T-helper 17 cell (primary cell): ENCODE measurements around the gene FGF3. TPM values are rescaled to one million over a fixed set of nuclear protein-coding genes. Genes with fewer than 3 reads are reported as not detected.

ENCODE experiments used
- ATAC-seq: fragments of 150-1000 bp; cut with Tn5 transposase; 2 replicates; pipeline ENCODE4 v1.10.0; 2021; ENCODE audit warnings: mild to moderate bottlenecking, moderate library complexity
- DNase-seq, 3 donors: peaks; one replicate each; pipeline versions ENCODE4 v3.0.0 to v3.0.0-alpha.2; 2020 to 2021
- H3K9me3 ChIP-seq: one replicate; pipeline ENCODE4 v1.7.0; 2013; ENCODE audit warnings: low read length, mild to moderate bottlenecking; ENCODE audit not compliant: control insufficient read depth, poor library complexity, severe bottlenecking
- H3K27ac Mint-ChIP-seq: one replicate; pipeline ENCODE4 v1.8.0; 2022; ENCODE audit warnings: mild to moderate bottlenecking, moderate library complexity, mixed read lengths
- H3K27me3 Mint-ChIP-seq: one replicate; pipeline ENCODE4 v1.8.0; 2022; ENCODE audit warnings: mixed read lengths
- H3K36me3 Mint-ChIP-seq: one replicate; pipeline ENCODE4 v1.8.0; 2022; ENCODE audit warnings: low read depth, mixed read lengths
- H3K4me1 Mint-ChIP-seq: one replicate; pipeline ENCODE4 v1.8.0; 2022; ENCODE audit warnings: mild to moderate bottlenecking, mixed read lengths
- H3K4me3 Mint-ChIP-seq: one replicate; pipeline ENCODE4 v1.8.0; 2022; ENCODE audit warnings: mild to moderate bottlenecking, moderate library complexity, mixed read lengths
- total RNA-seq, 4 donors: library from RNA in 2 of 4; stranded (reverse) in 2 of 4; gene quantifications; one replicate each; pipeline ENCODE4 v1.2.3 and lab custom pipeline; 2022 to 2026

FGF3 gene
- total RNA-seq, 2 donors from 2014 or later, result not detected

DNA sequence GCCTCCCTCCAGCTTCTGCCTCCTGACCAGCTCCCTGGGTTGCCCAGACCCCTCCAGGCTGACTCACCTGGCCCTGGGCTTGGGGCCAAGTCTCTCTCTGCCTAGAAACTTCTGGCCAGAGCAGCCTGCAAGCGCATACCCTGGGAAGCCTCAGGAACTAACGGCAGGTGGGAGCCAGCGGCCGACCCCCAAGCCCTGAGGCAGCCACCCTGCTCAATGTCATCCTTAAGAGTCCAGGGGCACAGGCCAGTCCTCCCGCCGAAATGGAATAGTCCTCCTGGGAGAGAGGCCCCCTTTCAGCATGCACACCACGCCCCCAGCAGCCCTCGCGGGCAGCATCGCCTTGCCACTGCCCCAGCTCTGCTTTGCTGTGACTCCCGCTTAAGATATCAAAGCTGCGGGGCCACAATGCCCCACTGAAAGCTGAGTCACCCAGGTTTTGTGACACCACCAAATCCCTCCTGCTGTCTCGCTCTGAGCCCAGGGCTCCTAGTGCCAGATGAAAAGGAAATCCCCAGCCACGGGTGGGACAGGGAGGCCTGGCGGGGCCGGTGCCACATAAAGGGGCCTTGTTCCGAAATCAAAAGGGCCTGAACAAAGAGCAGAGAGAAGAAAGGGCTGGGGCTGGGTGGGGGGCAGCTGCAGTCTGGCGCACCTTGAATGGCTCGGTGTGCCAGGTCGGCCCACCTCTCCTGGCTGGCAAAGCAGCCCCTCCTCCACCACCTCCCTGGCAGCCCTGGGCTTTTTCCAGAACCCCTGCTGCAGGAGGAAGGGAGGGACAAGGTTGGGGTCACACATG, 21.4 kb upstream of the FGF3 start:
- Mint-ChIP-seq H3K27ac (no peak overlapping the region), H3K4me1 (peaks cover 11% of the 10 kb centered on the region), H3K36me3 (peaks cover 5% of the 10 kb centered on the region), H3K27me3 (peaks cover 22% of the 10 kb centered on the region), H3K4me3 (no peak overlapping the region)
- H3K9me3 ChIP-seq, result no peaks in the 10 kb centered on the region
- DNase-seq, result no peak
- no peak for ATAC-seq

DNA sequence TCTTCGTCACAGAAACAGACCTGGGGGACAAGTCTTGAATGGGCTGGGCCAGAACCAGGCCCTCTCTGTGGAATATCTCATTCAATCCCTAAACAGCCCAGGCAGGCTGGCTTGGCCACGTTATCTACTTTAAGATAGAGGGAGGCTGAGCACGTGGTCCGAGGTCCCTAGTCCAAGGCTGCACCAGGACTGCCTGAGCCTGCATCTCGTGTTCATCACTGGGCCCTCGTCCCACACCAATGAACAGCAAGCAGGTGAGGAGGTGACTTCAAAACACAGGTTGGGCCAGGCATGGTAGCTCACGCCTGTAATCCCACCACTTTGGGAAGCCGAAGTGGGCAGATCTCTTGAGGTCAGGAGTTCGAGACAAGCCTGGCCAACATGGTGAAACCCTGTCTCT, 20.3 kb upstream of the FGF3 start:
- H3K27ac Mint-ChIP-seq, result no peak overlapping the region
- H3K4me1 Mint-ChIP-seq, result peaks cover 11% of the 10 kb centered on the region
- H3K9me3 ChIP-seq, result no peaks in the 10 kb centered on the region
- no peak overlapping the region for H3K4me3 Mint-ChIP-seq
- no peak for DNase-seq
- peaks cover 29% of the 10 kb centered on the region for H3K27me3 Mint-ChIP-seq
- no peak for ATAC-seq
- H3K36me3 Mint-ChIP-seq, result peaks cover 5% of the 10 kb centered on the region

DNA sequence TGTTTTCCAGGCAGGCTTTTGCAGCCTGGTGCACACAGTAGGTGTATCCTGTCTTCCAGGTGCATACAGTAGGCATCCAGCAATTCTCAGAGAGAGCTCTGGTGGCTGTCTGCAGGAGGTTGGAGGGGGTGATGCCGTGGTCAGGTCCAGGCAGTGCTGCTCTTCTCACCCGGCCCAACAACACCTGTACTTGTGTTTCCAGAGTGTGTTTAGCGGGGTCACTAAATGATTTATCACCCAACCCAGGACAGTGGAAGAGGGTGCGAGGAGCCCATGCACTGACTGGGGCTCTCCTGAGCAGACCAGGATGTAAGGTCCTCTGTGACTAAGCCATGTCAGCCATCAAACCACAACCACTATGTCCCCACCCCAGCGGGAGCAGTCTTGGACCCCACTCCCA, 18.6 kb upstream of the FGF3 start:
- Mint-ChIP-seq H3K27me3 (peaks cover 43% of the 10 kb centered on the region), H3K4me1 (peaks cover 11% of the 10 kb centered on the region), H3K36me3 (peaks cover 5% of the 10 kb centered on the region), H3K27ac (no peak overlapping the region), H3K4me3 (no peak overlapping the region)
- ATAC-seq (no peak), DNase-seq (no peak)
- H3K9me3 ChIP-seq, result no peaks in the 10 kb centered on the region

DNA sequence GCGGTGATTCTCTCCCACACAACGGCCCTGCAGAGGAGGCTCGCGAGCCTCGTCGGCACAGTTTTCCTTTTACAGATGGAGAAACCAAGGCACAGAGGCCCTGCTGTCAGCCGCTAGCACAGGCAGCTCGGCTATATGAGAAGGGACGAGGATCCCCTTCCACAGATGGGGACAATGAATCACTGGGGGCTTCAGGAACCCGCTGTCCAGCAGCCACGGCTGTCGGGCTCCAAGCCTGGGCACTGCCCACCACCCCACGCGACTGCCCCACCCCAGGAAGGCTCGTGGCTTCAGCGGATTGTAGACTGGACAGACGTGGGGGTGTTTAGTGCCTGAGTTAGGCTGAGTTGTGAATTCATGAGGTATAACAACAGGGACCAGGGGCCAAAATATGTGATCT, 17.2 kb upstream of the FGF3 start:
- ATAC-seq, result no peak

DNA sequence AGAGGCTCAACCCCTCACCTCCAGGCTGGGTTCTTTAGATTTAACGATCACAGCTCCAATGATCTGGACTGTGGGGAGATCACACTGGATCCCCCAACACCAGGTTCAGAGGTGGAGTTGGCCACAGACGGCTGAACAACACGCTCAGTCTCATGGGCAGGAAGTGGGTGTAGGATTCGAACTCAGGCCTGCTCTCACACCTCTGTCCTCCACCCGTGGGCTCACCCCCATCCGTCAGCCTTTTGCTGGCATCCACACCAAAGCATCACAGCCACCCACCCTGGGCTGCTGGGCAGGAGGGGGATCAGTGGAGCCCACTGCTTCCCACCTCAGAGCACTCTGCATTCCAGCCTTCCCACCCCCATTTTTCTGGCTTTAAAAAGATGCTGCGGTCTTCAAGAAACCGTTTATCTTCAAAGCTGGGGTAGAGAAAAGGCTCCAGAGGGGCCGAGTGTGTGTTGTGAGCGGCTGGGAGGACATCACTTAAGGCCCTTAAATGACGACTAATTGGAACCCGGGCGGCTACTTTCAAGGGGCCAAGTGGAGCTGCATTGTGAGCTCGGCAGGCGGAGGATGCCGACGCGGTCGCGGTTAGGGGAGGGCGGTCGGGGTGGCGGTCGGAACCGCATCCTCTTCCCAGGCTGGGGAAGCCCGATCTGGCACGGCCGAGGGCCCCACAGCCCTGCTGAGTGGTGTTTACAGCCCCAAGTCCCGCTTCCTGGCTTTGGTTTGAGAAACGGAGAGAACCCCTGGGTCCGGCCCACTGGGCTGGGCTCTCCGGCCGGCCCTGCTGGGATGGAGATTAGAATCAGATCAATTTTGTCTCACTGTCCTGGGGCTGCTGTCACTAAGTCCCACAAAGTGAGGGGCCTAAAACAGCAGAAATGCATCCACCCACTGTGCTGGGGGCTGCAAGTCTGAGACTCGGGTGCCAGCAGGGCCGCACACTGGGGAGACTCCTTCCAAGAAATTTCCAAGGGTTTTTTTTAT, 15.9 kb upstream of the FGF3 start:
- no peak overlapping the region for H3K27ac Mint-ChIP-seq

More for the DNA sequence above, 17.2 kb upstream of the FGF3 start:
- Mint-ChIP-seq H3K36me3 (peaks cover 5% of the 10 kb centered on the region), H3K4me1 (peaks cover 8% of the 10 kb centered on the region), H3K4me3 (no peak overlapping the region), H3K27me3 (peaks cover 52% of the 10 kb centered on the region), H3K27ac (no peak overlapping the region)
- no peak for DNase-seq
- no peaks in the 10 kb centered on the region for H3K9me3 ChIP-seq

DNA sequence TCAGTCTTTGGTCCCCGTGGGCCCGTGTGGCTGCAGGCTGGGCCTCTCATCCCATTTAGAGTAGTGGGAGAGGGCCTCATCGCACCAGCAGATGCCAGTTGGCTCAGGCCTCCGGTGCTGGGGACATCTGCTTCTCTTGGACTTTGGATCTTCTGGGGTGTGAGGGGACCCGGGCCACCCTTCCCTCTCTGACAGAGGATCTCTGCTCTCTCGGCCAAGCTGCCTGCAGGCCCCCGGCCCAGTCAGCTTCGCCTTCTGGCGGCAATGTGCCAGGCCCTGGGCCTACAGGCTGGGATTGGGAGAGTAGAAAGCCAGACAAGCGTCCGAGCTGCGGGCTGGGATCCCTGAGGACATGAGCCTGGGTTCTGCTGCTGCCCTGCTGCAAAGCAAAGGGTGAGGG, 15.0 kb upstream of the FGF3 start:
- no peak overlapping the region for H3K4me3 Mint-ChIP-seq
- peaks cover 53% of the 10 kb centered on the region for H3K27me3 Mint-ChIP-seq
- ATAC-seq (no peak), DNase-seq (no peak)
- peaks cover 5% of the 10 kb centered on the region for H3K4me1 Mint-ChIP-seq
- H3K27ac Mint-ChIP-seq, result no peak overlapping the region
- H3K9me3 ChIP-seq, result no peaks in the 10 kb centered on the region
- H3K36me3 Mint-ChIP-seq, result peaks cover 2% of the 10 kb centered on the region

More for the DNA sequence above, 15.9 kb upstream of the FGF3 start:
- H3K9me3 ChIP-seq, result no peaks in the 10 kb centered on the region
- Mint-ChIP-seq H3K36me3 (peaks cover 2% of the 10 kb centered on the region), H3K27me3 (peaks cover 53% of the 10 kb centered on the region), H3K4me1 (peaks cover 5% of the 10 kb centered on the region), H3K4me3 (no peak overlapping the region)
- no peak for ATAC-seq
- no peak for DNase-seq

DNA sequence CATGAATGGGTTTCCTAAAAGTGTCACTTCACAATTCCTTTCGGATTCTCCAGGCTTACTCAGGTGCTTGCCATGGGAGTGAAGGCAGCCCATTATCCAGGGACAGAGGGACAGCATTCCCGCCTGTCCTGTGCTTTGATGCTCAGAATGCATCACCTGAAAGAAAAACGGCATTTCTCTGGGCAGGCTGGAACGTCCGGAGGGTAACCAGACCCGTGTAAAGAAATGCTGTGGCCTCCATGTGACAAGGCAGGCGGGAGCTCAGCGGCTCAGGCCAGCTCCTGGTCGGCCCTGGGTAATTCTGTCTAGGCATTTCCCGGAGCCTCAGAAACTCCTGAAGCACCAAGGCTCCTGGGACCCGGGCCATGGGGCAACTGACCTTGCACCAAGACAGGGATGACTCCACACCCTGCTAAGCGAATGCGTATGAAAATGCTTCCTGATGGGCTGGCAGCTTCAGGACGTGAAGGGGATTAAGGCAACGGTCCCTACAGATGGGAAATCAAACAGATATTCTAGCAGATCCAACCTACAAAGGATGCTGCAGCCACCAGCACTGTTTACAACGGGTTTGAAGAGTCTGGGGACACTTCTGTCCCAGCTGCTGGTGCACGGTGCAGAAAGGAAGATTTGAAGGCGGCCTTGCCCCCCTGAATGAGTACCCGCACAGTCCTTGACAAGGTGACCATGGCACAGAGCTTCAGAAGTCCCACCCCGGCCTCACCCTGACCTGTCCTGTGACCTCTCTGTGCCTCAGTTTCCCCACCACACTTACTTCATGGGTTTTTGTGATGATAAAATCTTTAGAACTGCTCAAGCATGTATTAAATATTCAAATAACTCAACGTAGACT, 13.6 kb upstream of the FGF3 start:
- no peaks in the 10 kb centered on the region for H3K9me3 ChIP-seq
- Mint-ChIP-seq H3K4me3 (no peak overlapping the region), H3K4me1 (peaks cover 5% of the 10 kb centered on the region), H3K27me3 (peaks cover 46% of the 10 kb centered on the region), H3K27ac (no peak overlapping the region), H3K36me3 (no peaks in the 10 kb centered on the region)
- DNase-seq (no peak), ATAC-seq (no peak)

DNA sequence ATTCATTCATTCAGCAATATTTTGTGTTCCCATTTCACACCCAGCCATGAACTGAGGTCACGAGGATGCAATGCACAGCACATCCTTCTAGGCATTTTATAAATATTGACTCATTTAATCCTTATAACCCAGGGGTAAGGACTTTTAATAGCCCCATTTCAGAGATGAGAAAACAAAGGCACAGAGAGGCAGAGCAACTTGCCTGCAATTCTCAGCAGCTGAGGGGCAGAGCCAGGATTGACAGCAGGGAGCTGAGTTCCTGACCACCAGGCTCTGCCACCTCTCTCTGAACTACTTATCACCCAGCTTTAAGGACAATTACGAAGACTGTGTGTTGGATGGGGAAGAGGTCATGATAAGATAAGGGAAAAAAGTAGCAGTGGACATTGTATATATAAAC, 12.8 kb upstream of the FGF3 start:
- Mint-ChIP-seq H3K27ac (no peak overlapping the region), H3K4me3 (no peak overlapping the region), H3K36me3 (no peaks in the 10 kb centered on the region), H3K27me3 (peaks cover 46% of the 10 kb centered on the region), H3K4me1 (peaks cover 5% of the 10 kb centered on the region)
- ATAC-seq (no peak), DNase-seq (no peak)
- no peaks in the 10 kb centered on the region for H3K9me3 ChIP-seq

DNA sequence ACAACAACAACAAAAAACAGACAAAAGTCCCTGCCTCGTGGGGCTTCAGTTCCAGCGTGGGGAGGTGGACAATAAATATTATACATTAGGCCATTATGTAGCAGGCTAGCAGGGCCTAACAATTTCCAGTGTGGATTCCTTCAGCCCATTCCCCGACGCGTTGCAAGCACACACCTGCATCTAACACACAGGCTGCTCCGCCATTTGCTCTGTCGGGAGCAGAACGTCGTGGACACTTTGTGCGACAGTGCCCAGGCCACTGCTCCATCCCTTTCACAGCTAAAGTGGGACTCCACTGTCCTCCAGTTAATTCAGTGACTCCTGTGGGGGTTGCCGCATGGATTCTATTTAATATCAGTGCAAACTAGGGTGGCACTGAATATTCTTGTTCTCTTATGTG, 10.9 kb upstream of the FGF3 start:
- DNase-seq, result no peak
- H3K27me3 Mint-ChIP-seq, result peaks cover 44% of the 10 kb centered on the region
- ATAC-seq, result no peak
- H3K4me3 Mint-ChIP-seq, result no peak overlapping the region
- H3K9me3 ChIP-seq, result no peaks in the 10 kb centered on the region
- no peak overlapping the region for H3K27ac Mint-ChIP-seq
- no peaks in the 10 kb centered on the region for H3K36me3 Mint-ChIP-seq
- H3K4me1 Mint-ChIP-seq, result no peaks in the 10 kb centered on the region

DNA sequence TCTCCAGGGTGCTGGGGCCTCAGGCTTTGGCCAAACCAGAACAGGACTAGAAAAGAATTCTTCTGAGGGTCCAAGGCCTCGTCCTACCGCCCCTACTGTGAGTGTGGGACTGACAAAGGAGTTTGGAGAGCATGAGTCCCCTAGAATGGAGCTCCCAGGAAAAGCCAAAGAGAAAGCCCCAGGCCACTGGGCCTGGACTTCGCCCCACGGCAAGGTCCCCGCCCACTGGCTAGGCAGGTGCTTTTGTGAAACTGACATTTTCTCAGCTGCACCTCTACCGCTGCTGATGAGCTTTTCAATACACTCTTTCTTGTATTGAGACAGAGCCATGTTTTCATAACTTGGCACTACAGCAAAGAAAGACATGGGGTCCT, 9.7 kb upstream of the FGF3 start:
- Mint-ChIP-seq H3K36me3 (no peaks in the 10 kb centered on the region), H3K4me3 (no peak overlapping the region), H3K27ac (no peak overlapping the region), H3K27me3 (peaks cover 34% of the 10 kb centered on the region), H3K4me1 (no peaks in the 10 kb centered on the region)
- ATAC-seq (no peak), DNase-seq (no peak)
- H3K9me3 ChIP-seq, result no peaks in the 10 kb centered on the region

DNA sequence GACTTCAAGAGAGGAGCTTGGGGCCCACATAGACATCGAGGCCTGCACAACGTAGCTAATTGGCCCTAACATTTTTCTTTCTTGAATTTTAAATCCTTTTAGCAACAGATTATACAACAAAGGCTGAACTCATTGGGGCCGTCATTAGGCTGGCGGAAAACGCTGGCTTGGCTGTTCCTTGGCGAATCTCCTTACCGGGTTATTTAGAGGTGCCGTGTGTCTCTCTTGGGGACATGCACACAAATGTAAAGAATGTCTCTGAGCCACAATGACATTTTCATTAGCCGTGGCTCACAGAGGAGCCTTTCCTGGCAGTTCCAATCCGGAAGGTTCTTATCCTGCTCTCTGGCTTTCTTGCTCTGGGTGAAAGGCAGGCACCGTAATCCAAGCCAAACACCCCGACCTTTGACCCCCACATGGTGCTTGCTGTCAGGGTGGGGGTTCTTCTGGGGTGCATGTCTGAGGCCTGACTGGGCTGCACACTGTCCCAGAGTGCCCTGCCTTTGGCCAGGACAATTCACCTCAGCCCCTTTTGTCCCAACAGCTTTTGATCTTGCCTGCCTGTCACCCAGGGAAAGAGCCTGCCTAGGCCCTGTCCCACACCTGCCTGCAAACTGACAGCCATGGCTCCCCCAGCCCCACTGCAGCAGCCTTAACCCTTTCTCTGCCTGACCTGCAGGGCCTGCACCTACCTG, 9.2 kb upstream of the FGF3 start:
- no peaks in the 10 kb centered on the region for H3K36me3 Mint-ChIP-seq

DNA sequence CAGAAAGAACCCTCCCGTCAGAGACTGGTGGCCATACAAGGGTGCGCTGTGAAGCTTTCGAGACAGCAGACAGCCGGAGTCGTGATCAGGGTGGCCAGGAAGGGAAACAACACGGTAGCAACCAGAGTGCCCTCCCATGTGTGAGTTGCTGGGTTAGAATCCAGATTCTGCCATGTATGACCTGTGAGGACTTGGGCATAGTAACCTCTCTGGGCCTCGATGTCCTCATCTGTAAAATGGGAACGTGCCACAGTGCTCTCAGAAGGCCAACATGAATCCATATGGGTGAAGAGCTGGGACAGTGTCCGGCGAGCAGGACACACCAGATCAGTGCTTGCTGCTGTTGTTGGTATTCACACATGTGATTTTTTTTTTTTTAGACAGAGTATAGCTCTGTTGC, 7.6 kb upstream of the FGF3 start:
- no peak for DNase-seq
- no peak for ATAC-seq
- Mint-ChIP-seq H3K4me1 (peaks cover 3% of the 10 kb centered on the region), H3K4me3 (no peak overlapping the region), H3K27ac (no peak overlapping the region), H3K36me3 (no peaks in the 10 kb centered on the region), H3K27me3 (peaks cover 34% of the 10 kb centered on the region)
- H3K9me3 ChIP-seq, result no peaks in the 10 kb centered on the region

More for the DNA sequence above, 9.2 kb upstream of the FGF3 start:
- H3K4me1 Mint-ChIP-seq, result no peaks in the 10 kb centered on the region
- no peak overlapping the region for H3K27ac Mint-ChIP-seq
- DNase-seq (no peak), ATAC-seq (no peak)
- H3K4me3 Mint-ChIP-seq, result no peak overlapping the region
- peaks cover 32% of the 10 kb centered on the region for H3K27me3 Mint-ChIP-seq
- no peaks in the 10 kb centered on the region for H3K9me3 ChIP-seq
